Liver (tissue), 9 donors: ENCODE measurements around the gene MYO16. TPM values are rescaled to one million over a fixed set of nuclear protein-coding genes. Genes with fewer than 3 reads are reported as not detected.

ENCODE experiments used
- DNase-seq: peaks from one replicate; pipeline ENCODE4 v3.0.0-alpha.2; 2017; ENCODE audit warnings: low spot score
- H3K27ac ChIP-seq, 2 donors: one replicate each; pipeline ENCODE4 v1.7.0; 2013; ENCODE audit warnings: inconsistent platforms in 2 of 2, low read length in 2 of 2, control low read depth in 1 of 2, low read depth in 1 of 2, mild to moderate bottlenecking in 1 of 2
- H3K27me3 ChIP-seq, 4 donors: one replicate each; pipeline versions ENCODE4 v1.6.1 to v1.7.0; 2013; ENCODE audit warnings: low read length in 3 of 4, inconsistent platforms in 1 of 4, mild to moderate bottlenecking in 1 of 4, moderate library complexity in 1 of 4; ENCODE audit not compliant: control insufficient read depth in 4 of 4, insufficient read depth in 4 of 4
- H3K36me3 ChIP-seq, 4 donors: one replicate each; pipeline versions ENCODE4 v1.6.1 to v1.7.0; 2013; ENCODE audit warnings: low read length in 3 of 4, mild to moderate bottlenecking in 3 of 4, low read depth in 1 of 4, moderate library complexity in 1 of 4; ENCODE audit not compliant: control insufficient read depth in 4 of 4, insufficient read depth in 3 of 4
- H3K4me1 ChIP-seq, 4 donors: one replicate each; pipeline versions ENCODE4 v1.6.1 to v1.7.0; 2013; ENCODE audit warnings: low read length in 3 of 4, mild to moderate bottlenecking in 3 of 4, moderate library complexity in 1 of 4; ENCODE audit not compliant: control insufficient read depth in 4 of 4, insufficient read depth in 4 of 4
- H3K4me3 ChIP-seq, 3 donors: one replicate each; pipeline versions ENCODE4 v1.6.1 to v1.7.0; 2013; ENCODE audit warnings: low read length in 3 of 3, control low read depth in 1 of 3, low read depth in 1 of 3, mild to moderate bottlenecking in 1 of 3
- H3K9ac ChIP-seq, 2 donors: one replicate each; pipeline ENCODE4 v1.7.0; 2013; ENCODE audit warnings: low read length in 2 of 2, mild to moderate bottlenecking in 2 of 2, moderate library complexity in 2 of 2, control low read depth in 1 of 2, low read depth in 1 of 2
- H3K9me3 ChIP-seq, 4 donors: one replicate each; pipeline versions ENCODE4 v1.6.1 to v1.7.0; 2013; ENCODE audit warnings: low read length in 3 of 4; ENCODE audit not compliant: control insufficient read depth in 4 of 4
- CTCF ChIP-seq: fragments of 150-350 bp; IDR thresholded peaks from 2 replicates; pipeline ENCODE4 v1.5.1; 2017; ENCODE audit warnings: improper control_type of control experiment, low read depth, low read length; ENCODE audit not compliant: missing input control
- EGR1 ChIP-seq, 2 donors: IDR thresholded peaks; 2 replicates each; pipeline ENCODE4 v1.6.1; 2016 to 2018; ENCODE audit warnings: antibody characterized with exemption in 2 of 2, low read depth in 2 of 2
- FOXA1 ChIP-seq: IDR thresholded peaks from 2 replicates; pipeline ENCODE4 v1.6.1; 2016; ENCODE audit warnings: antibody characterized with exemption
- FOXA2 ChIP-seq: IDR thresholded peaks from 2 replicates; pipeline ENCODE4 v1.6.1; 2016; ENCODE audit warnings: antibody characterized with exemption
- GABPA ChIP-seq, 2 donors: IDR thresholded peaks in 1 of 2; conservative IDR thresholded peaks in 1 of 2; 2 replicates each; pipeline ENCODE4 v1.6.1; 2016; ENCODE audit warnings: antibody characterized with exemption in 2 of 2, mild to moderate bottlenecking in 1 of 2, moderate library complexity in 1 of 2
- HNF4A ChIP-seq, 2 donors: conservative IDR thresholded peaks; 2 replicates each; pipeline ENCODE4 v1.6.1; 2016; ENCODE audit warnings: antibody characterized with exemption in 2 of 2, mild to moderate bottlenecking in 2 of 2
- HNF4G ChIP-seq: IDR thresholded peaks from 2 replicates; pipeline ENCODE4 v1.6.1; 2016; ENCODE audit warnings: antibody characterized with exemption
- JUND ChIP-seq, 2 donors: IDR thresholded peaks; 2 replicates each; pipeline ENCODE4 v1.6.1; 2016; ENCODE audit warnings: antibody characterized with exemption in 2 of 2
- MAX ChIP-seq: IDR thresholded peaks from 2 replicates; pipeline ENCODE4 v1.6.1; 2016; ENCODE audit warnings: antibody characterized with exemption
- NR2F2 ChIP-seq: IDR thresholded peaks from 2 replicates; pipeline ENCODE4 v1.6.1; 2016; ENCODE audit warnings: antibody characterized with exemption
- RAD21 ChIP-seq, 2 donors: IDR thresholded peaks; 2 replicates each; pipeline ENCODE4 v1.6.1; 2016; ENCODE audit warnings: antibody characterized with exemption in 2 of 2, mild to moderate bottlenecking in 2 of 2
- RXRA ChIP-seq, 2 donors: IDR thresholded peaks; 2 replicates each; pipeline ENCODE4 v1.6.1; 2017 to 2018; ENCODE audit warnings: antibody characterized with exemption in 2 of 2, mild to moderate bottlenecking in 1 of 2
- SP1 ChIP-seq: IDR thresholded peaks from 2 replicates; pipeline ENCODE4 v1.6.1; 2018; ENCODE audit warnings: antibody characterized with exemption, mild to moderate bottlenecking
- TAF1 ChIP-seq: conservative IDR thresholded peaks from 2 replicates; pipeline ENCODE4 v1.6.1; 2016; ENCODE audit warnings: antibody characterized with exemption, mild to moderate bottlenecking
- YY1 ChIP-seq: IDR thresholded peaks from 2 replicates; pipeline ENCODE4 v1.6.1; 2016; ENCODE audit warnings: antibody characterized with exemption, mild to moderate bottlenecking
- ZBTB33 ChIP-seq: IDR thresholded peaks from 2 replicates; pipeline ENCODE4 v1.6.1; 2016; ENCODE audit warnings: antibody characterized with exemption
- WGBS: extraction: QIAGEN DNeasy Blood & Tissue Kit; methylation state at CpG from one replicate; pipeline ENCODE4 v1.1.7; 2013; 5-methylcytosine and 5-hydroxymethylcytosine counted together
- polyA plus RNA-seq, 2 donors: library from polyadenylated mRNA; stranded (reverse) in 1 of 2; unstranded in 1 of 2; fragments of 200-250 nt in 1 of 2; fragments of >200 nt in 1 of 2; fragmentation: Nextera tagmentation in 1 of 2; extraction: Ambion mirVana in 1 of 2; gene quantifications; one replicate each; pipeline versions ENCODE4 v1.2.1 to v1.2.3, GENCODE V29; 2013 to 2015
- total RNA-seq, 2 donors: library from RNA; depleted of rRNA; stranded (reverse); fragments of >200 nt; gene quantifications; one replicate each; pipeline ENCODE4 v1.2.3, GENCODE V29; 2014
- TF ChIP-seq, protein P1 (sequence below): IDR thresholded peaks from 2 replicates; pipeline ENCODE4 v1.6.1; 2016; ENCODE audit warnings: antibody characterized with exemption
- TF ChIP-seq, protein P2 (sequence below): IDR thresholded peaks from 2 replicates; pipeline ENCODE4 v1.6.1; 2016; ENCODE audit warnings: antibody characterized with exemption, mild to moderate bottlenecking
- donor health status: healthy.
- donor health status: healthy.
- donor health status: healthy.
- donor health status: healthy.
- donor health status: healthy.

MYO16 gene
- total and polyA plus RNA-seq, 4 donors: 0.37 to 1.1 (median 0.68) TPM

GRCh38 chr13:109249780-109250528 lies 620.5 kb downstream of the MYO16 start:
- Histone ChIP-seq H3K27me3 (no peaks in the 10 kb centered on the region), H3K4me3 (no peak overlapping the region), H3K36me3 (no peaks in the 10 kb centered on the region), H3K9me3 (no peaks in the 10 kb centered on the region), H3K9ac (no peak overlapping the region), H3K4me1 (no peaks in the 10 kb centered on the region), H3K27ac (no peak overlapping the region)
- TF ChIP-seq FOXA1 (no peak), JUND (IDR thresholded peaks at IDR 0.05) (no peak), MAX (no peak), CTCF (no peak), YY1 (no peak), NR2F2 (no peak), EGR1 (IDR thresholded peaks at IDR 0.05; ENCODE audit: low read depth in 2 of 2) (no peak), ZBTB33 (no peak), RAD21 (IDR thresholded peaks at IDR 0.05) (no peak), GABPA (IDR thresholded peaks at IDR 0.05 in 1 of 2, conservative IDR thresholded peaks at IDR 0.05 in 1 of 2) (no peak), RXRA (IDR thresholded peaks at IDR 0.05) (no peak), HNF4G (no peak), FOXA2 (no peak), SP1 (no peak), HNF4A (conservative IDR thresholded peaks at IDR 0.05) (no peak), TAF1 (no peak)
- TF ChIP-seq, protein P1, sequence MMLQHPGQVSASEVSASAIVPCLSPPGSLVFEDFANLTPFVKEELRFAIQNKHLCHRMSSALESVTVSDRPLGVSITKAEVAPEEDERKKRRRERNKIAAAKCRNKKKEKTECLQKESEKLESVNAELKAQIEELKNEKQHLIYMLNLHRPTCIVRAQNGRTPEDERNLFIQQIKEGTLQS: no peak
- TF ChIP-seq, protein P2, sequence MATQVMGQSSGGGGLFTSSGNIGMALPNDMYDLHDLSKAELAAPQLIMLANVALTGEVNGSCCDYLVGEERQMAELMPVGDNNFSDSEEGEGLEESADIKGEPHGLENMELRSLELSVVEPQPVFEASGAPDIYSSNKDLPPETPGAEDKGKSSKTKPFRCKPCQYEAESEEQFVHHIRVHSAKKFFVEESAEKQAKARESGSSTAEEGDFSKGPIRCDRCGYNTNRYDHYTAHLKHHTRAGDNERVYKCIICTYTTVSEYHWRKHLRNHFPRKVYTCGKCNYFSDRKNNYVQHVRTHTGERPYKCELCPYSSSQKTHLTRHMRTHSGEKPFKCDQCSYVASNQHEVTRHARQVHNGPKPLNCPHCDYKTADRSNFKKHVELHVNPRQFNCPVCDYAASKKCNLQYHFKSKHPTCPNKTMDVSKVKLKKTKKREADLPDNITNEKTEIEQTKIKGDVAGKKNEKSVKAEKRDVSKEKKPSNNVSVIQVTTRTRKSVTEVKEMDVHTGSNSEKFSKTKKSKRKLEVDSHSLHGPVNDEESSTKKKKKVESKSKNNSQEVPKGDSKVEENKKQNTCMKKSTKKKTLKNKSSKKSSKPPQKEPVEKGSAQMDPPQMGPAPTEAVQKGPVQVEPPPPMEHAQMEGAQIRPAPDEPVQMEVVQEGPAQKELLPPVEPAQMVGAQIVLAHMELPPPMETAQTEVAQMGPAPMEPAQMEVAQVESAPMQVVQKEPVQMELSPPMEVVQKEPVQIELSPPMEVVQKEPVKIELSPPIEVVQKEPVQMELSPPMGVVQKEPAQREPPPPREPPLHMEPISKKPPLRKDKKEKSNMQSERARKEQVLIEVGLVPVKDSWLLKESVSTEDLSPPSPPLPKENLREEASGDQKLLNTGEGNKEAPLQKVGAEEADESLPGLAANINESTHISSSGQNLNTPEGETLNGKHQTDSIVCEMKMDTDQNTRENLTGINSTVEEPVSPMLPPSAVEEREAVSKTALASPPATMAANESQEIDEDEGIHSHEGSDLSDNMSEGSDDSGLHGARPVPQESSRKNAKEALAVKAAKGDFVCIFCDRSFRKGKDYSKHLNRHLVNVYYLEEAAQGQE: no peak
- WGBS: 91% methylated on average over 4 of the region's 4 CpGs
- DNase-seq: no peak
